CD4-positive, CD25-positive, alpha-beta regulatory T cell (primary cell): ENCODE data around the gene NUAK2. TPM values are rescaled to one million over a fixed set of nuclear protein-coding genes. Genes with fewer than 3 reads are reported as not detected.
"Not testable (repeated sequence)": the region's sequence is repeated elsewhere in the genome, so short reads cannot be mapped to it uniquely, and the experiment has no call there.

Source experiments
- ATAC-seq, 2 donors: fragments of 150-1000 bp; cut with Tn5 transposase; one replicate each; pipeline ENCODE4 v1.10.0; 2021; ENCODE audit warnings: low read depth in 2 of 2, moderate number of reproducible peaks in 2 of 2, moderate library complexity in 1 of 2
- DNase-seq, 3 donors: peaks; one replicate each; pipeline versions ENCODE4 v3.0.0 to v3.0.0-alpha.2; 2012 to 2022; ENCODE audit warnings: mixed read lengths in 1 of 3
- H3K27ac ChIP-seq: one replicate; pipeline ENCODE4 v1.7.0; 2013; ENCODE audit warnings: mild to moderate bottlenecking, low read length; ENCODE audit not compliant: insufficient read depth, poor library complexity, severe bottlenecking
- H3K27me3 ChIP-seq: one replicate; pipeline ENCODE4 v1.7.0; 2013; ENCODE audit warnings: low read length; ENCODE audit not compliant: control insufficient read depth, insufficient read depth
- H3K36me3 ChIP-seq: one replicate; pipeline ENCODE4 v1.7.0; 2013; ENCODE audit warnings: mild to moderate bottlenecking, low read length, moderate library complexity; ENCODE audit not compliant: control insufficient read depth, insufficient read depth
- H3K4me1 ChIP-seq: 2 replicates; pipeline ENCODE4 v1.7.0; 2013; ENCODE audit warnings: mild to moderate bottlenecking, low read length; ENCODE audit not compliant: insufficient read depth, control insufficient read depth, poor library complexity, severe bottlenecking
- H3K4me3 ChIP-seq: one replicate; pipeline ENCODE4 v1.7.0; 2013; ENCODE audit warnings: low read depth, mild to moderate bottlenecking, low read length, moderate library complexity
- H3K9me3 ChIP-seq, 2 experiments: 1 replicate in 1 of 2; 2 replicates in 1 of 2; pipeline ENCODE4 v1.7.0; 2013; ENCODE audit warnings: low read length in 2 of 2, mild to moderate bottlenecking in 1 of 2, moderate library complexity in 1 of 2; ENCODE audit not compliant: control insufficient read depth in 2 of 2
- H3K27ac Mint-ChIP-seq, 3 donors: one replicate each; pipeline ENCODE4 v1.8.0; 2020 to 2022; ENCODE audit warnings: mild to moderate bottlenecking in 3 of 3, mixed read lengths in 3 of 3, moderate library complexity in 2 of 3
- H3K27me3 Mint-ChIP-seq: one replicate; pipeline ENCODE4 v1.8.0; 2022; ENCODE audit warnings: mild to moderate bottlenecking, mixed read lengths
- H3K36me3 Mint-ChIP-seq: one replicate; pipeline ENCODE4 v1.8.0; 2020; ENCODE audit warnings: mixed read lengths
- H3K4me1 Mint-ChIP-seq, 4 donors: one replicate each; pipeline ENCODE4 v1.8.0; 2020 to 2022; ENCODE audit warnings: mixed read lengths in 4 of 4, mild to moderate bottlenecking in 1 of 4
- H3K4me3 Mint-ChIP-seq, 4 donors: one replicate each; pipeline ENCODE4 v1.8.0; 2020 to 2022; ENCODE audit warnings: mild to moderate bottlenecking in 4 of 4, mixed read lengths in 4 of 4, moderate library complexity in 3 of 4
- H3K9me3 Mint-ChIP-seq, 7 donors: one replicate each; pipeline ENCODE4 v1.8.0; 2020 to 2022; ENCODE audit warnings: mixed read lengths in 7 of 7, mild to moderate bottlenecking in 3 of 7, moderate library complexity in 2 of 7
- polyA plus RNA-seq, 4 donors: library from polyadenylated mRNA; unstranded; fragments of 300-500 nt; fragmentation: Illumina TruSeq; gene quantifications; one replicate each; pipeline ENCODE4 v1.2.3, GENCODE V29; 2021
- total RNA-seq: library from RNA; stranded (reverse); gene quantifications from one replicate; pipeline ENCODE4 v1.2.3, GENCODE V29; 2022

NUAK2 gene
- 9.9 TPM for total RNA-seq
- polyA plus RNA-seq: 10 to 100 TPM; 13.2 to 41.3 (median 25.4) TPM

DNA sequence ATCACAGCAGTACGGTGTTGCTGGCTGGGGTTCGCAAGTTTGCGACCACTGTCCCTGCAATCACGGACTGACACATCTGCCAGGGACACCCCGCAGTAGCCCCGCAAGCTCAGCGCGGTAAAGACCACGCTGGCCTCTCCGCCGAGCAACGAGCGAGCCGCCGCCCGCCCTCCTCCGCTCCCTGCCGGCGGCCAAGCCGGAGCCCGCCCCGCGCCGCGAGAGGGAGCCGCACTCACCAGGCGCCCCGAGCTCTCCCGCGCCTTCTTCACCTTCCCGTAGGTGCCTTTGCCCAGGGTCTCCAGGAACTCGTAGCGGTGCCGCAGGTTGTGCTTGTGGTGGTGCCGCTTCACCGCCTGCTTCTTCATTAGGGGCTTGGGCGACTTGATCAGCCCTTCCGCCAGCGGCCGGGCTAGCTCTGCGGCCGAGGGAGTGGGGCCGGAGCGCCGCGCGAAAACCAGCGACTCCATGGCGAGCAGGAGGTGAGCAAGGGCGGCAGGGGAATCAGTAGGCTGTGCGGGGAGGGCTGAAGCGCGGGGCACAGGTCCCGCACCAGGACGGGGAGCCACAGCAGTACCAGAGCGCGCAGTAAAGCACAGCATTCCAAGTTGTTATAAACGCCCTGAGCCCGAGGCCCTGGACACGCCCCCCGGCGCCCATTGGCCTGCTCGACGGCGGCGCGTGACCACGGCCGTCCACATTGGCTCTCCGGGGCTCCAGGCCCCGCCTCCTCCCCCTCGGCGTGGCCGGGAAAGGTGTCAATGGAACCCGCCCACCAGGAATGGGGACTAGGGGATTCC lies at the start of gene NUAK2:
Gene NUAK2 (minus strand): TSS at position 584 of the 797 bp plus-strand sequence. CDS start 117 bp downstream, at position 467.
- Mint-ChIP-seq H3K4me1 (peaks cover 9 to 81% (median 55%) of the 10 kb centered on the region in 4 donors), H3K27me3 (peaks cover 30% of the 10 kb centered on the region), H3K27ac (peak within 1 kb of the TSS; percentile 89 to 97 (median 95)), H3K9me3 (no peaks in the 10 kb centered on the region), H3K36me3 (peaks cover 32% of the 10 kb centered on the region), H3K4me3 (peak within 1 kb of the TSS; percentile 97 to 100 (median 97))
- Histone ChIP-seq H3K36me3 (peaks cover 3% of the 10 kb centered on the region), H3K4me1 (peaks cover 59% of the 10 kb centered on the region), H3K27me3 (no peaks in the 10 kb centered on the region), H3K27ac (peak within 1 kb of the TSS; percentile 76), H3K4me3 (peak within 1 kb of the TSS; percentile 94), H3K9me3 (no peaks in the 10 kb centered on the region)
- ATAC-seq (peak; percentile 87 to 88), DNase-seq (peak; percentile 77 to 82 (median 80))

DNA sequence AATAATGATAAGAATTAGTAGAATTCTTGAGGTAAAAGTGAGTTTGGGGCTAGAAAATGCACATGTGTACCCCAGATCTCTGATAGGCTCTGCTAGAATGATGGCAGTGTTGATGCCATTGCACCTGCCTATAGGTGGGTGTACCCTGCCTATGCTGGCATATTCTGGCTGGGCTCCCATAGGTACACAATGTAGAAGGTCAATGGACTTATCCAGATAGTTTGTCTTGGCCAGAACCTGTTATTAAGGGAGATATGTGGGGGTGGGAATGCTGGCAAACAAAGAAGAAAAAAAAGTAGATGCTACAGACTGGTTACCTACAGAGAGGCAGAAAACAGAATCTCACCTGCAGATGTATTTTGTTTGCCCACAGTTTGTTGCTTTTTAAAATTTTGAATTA lies 49.2 kb upstream of the NUAK2 start:
- Histone ChIP-seq H3K27me3 (peaks cover 9% of the 10 kb centered on the region), H3K4me1 (peaks cover 4% of the 10 kb centered on the region), H3K36me3 (no peaks in the 10 kb centered on the region), H3K27ac (no peak overlapping the region), H3K9me3 (no peaks in the 10 kb centered on the region), H3K4me3 (no peak overlapping the region)
- DNase-seq: no peak
- Mint-ChIP-seq H3K4me3 (no peak overlapping the region), H3K9me3 (peaks cover 0 to 1% (median 0%) of the 10 kb centered on the region in 7 donors), H3K27me3 (peaks cover 50% of the 10 kb centered on the region), H3K27ac (no peak overlapping the region), H3K4me1 (peaks cover 8 to 15% (median 12%) of the 10 kb centered on the region in 4 donors), H3K36me3 (no peaks in the 10 kb centered on the region)
- no peak for ATAC-seq

DNA sequence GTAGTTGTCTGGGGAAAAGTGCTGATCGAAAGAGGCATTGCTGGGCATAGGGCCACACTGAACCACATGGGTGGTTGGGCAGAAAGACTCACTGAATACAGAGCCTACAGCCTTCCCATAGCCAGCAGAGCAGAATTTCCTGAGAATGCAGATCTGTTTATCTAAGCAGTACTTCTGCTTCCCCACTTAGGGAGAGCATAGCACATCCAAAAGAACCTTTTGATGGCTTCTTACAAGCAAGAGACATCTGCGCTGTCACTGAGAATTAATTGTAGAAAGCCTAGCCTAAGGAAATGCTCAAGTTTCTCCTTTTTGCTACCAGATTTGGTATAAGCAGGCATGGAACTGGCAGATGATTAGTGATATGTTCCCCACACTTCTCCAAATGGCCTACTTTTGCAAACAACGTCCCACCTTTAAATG lies 48.2 kb upstream of the NUAK2 start:
- Histone ChIP-seq H3K9me3 (no peaks in the 10 kb centered on the region), H3K27me3 (peaks cover 10% of the 10 kb centered on the region), H3K4me1 (peaks cover 4% of the 10 kb centered on the region), H3K27ac (no peak overlapping the region), H3K4me3 (no peak overlapping the region), H3K36me3 (no peaks in the 10 kb centered on the region)
- Mint-ChIP-seq H3K4me1 (peaks cover 8 to 14% (median 11%) of the 10 kb centered on the region in 4 donors), H3K27me3 (peaks cover 45% of the 10 kb centered on the region), H3K9me3 (peaks cover 0 to 1% (median 0%) of the 10 kb centered on the region in 7 donors), H3K4me3 (no peak overlapping the region), H3K27ac (no peak overlapping the region), H3K36me3 (no peaks in the 10 kb centered on the region)
- no peak for DNase-seq
- no peak for ATAC-seq

DNA sequence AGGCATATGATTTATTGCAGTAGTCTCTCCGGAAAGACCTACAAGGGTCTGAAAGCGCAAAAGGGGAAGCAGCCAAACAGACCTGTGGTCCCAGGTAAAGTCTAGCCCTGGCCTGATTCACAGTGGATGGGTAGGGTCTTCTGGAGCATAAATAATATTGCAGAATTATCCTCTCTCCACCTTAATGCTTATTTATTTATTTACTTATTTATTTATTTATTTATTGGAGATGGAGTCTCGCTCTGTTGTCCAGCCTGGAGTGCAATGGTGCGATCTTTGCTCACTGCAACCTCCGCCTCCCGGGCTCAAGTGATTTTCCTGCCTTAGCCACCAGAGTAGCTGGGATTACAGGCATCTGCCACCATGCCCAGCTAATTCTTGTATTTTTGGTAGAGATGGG lies 46.9 kb upstream of the NUAK2 start:
- Histone ChIP-seq H3K4me3 (no peak overlapping the region), H3K9me3 (no peaks in the 10 kb centered on the region), H3K4me1 (no peaks in the 10 kb centered on the region), H3K27me3 (peaks cover 5% of the 10 kb centered on the region), H3K36me3 (no peaks in the 10 kb centered on the region), H3K27ac (no peak overlapping the region)
- H3K27me3 Mint-ChIP-seq: peaks cover 37% of the 10 kb centered on the region
- no peak for ATAC-seq
- H3K36me3 Mint-ChIP-seq: no peaks in the 10 kb centered on the region
- peaks cover 0 to 1% (median 0%) of the 10 kb centered on the region in 7 donors for H3K9me3 Mint-ChIP-seq
- H3K4me1 Mint-ChIP-seq: peaks cover 0 to 1% (median 0%) of the 10 kb centered on the region in 4 donors
- no peak for DNase-seq
- H3K27ac Mint-ChIP-seq: no peak overlapping the region
- no peak overlapping the region for H3K4me3 Mint-ChIP-seq

DNA sequence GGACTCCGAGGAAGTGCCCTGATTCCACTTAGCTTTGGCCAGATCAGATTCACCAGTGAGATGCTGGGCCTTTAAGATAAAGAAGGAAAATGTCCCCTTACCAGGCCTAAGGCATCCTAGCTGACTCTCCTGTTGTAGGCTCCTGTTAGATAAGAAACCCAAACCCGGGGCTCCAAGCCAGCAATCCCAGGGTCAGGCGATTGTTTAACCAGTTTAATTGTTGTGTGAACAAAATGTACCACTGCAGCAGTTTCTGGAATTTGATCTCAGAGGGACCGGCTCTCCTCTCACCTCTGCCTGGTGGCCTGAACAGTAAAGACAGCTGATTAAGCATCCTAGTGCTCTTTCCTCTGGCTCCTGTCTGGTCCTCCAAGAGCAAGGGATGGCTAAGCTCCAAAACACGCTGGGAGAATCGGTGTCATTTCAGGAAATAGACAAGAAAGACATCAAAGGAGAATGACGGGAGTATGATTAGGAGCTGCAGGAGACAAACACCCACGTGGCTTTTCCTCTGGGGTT lies 44.5 kb upstream of the NUAK2 start:
- Mint-ChIP-seq H3K4me3 (no peak overlapping the region), H3K9me3 (no peaks in the 10 kb centered on the region), H3K27me3 (peaks cover 28% of the 10 kb centered on the region), H3K27ac (no peak overlapping the region), H3K4me1 (no peaks in the 10 kb centered on the region), H3K36me3 (no peaks in the 10 kb centered on the region)
- Histone ChIP-seq H3K27me3 (peaks cover 4% of the 10 kb centered on the region), H3K27ac (no peak overlapping the region), H3K4me3 (no peak overlapping the region), H3K4me1 (no peaks in the 10 kb centered on the region), H3K36me3 (no peaks in the 10 kb centered on the region), H3K9me3 (no peaks in the 10 kb centered on the region)
- DNase-seq (no peak), ATAC-seq (no peak)

DNA sequence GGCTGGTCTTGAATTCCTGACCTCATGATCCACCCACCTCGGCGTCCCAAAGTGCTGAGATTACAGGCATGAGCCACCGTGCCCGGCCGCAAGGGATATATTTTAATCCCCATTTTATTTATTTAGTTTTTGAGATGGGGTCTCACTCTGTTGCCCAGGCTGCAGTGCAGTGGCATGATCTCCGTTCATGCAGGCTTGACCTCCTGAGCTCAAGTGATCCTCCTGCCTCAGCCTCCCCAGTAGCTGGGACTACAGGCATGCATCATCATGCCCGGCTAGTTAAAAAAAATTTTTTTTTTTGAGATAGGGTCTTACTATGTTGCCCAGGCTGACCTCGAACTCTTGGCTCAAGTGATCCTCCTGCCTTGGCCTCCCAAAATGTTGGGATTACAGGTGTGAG lies 43.5 kb upstream of the NUAK2 start:
- H3K9me3 ChIP-seq, H3K4me3 ChIP-seq, H3K27ac ChIP-seq, ATAC-seq, DNase-seq, H3K4me3 Mint-ChIP-seq, H3K4me1 ChIP-seq, H3K27ac Mint-ChIP-seq, H3K36me3 Mint-ChIP-seq, H3K36me3 ChIP-seq, H3K4me1 Mint-ChIP-seq, H3K9me3 Mint-ChIP-seq, H3K27me3 ChIP-seq: not testable (repeated sequence)
- peaks cover 26% of the 10 kb centered on the region for H3K27me3 Mint-ChIP-seq

DNA sequence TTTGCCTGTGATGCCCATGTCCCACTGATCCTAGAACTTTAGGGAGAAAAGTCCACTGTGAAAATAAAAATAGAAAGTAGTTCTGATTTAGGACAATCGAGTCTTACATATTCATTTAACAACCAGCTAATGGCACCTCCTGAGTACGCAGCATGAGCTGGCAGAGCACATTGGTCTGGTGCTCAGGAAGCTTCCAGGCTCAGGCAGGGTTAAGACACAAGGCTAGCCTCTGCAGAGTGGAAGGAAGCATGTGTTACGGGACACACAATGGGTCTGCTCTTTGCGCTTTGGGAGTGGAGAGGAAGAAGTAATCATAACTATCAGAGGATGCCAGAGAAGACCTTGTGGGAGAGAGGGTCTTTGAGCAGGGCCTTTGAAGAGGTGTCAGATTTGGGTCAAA lies 39.3 kb upstream of the NUAK2 start:
- no peak overlapping the region for H3K4me3 ChIP-seq
- Mint-ChIP-seq H3K27me3 (peaks cover 41% of the 10 kb centered on the region), H3K9me3 (no peaks in the 10 kb centered on the region), H3K27ac (peak overlapping the region in 1 of 3 donors; percentile 21), H3K4me3 (no peak overlapping the region), H3K36me3 (no peaks in the 10 kb centered on the region), H3K4me1 (no peaks in the 10 kb centered on the region)
- no peak overlapping the region for H3K27ac ChIP-seq
- H3K27me3 ChIP-seq: peaks cover 13% of the 10 kb centered on the region
- no peak for ATAC-seq
- no peak for DNase-seq
- H3K36me3 ChIP-seq: no peaks in the 10 kb centered on the region
- no peaks in the 10 kb centered on the region for H3K4me1 ChIP-seq
- H3K9me3 ChIP-seq: no peaks in the 10 kb centered on the region
